ENCODE data around the gene TCFL5.

The TCFL5 gene

DNA sequence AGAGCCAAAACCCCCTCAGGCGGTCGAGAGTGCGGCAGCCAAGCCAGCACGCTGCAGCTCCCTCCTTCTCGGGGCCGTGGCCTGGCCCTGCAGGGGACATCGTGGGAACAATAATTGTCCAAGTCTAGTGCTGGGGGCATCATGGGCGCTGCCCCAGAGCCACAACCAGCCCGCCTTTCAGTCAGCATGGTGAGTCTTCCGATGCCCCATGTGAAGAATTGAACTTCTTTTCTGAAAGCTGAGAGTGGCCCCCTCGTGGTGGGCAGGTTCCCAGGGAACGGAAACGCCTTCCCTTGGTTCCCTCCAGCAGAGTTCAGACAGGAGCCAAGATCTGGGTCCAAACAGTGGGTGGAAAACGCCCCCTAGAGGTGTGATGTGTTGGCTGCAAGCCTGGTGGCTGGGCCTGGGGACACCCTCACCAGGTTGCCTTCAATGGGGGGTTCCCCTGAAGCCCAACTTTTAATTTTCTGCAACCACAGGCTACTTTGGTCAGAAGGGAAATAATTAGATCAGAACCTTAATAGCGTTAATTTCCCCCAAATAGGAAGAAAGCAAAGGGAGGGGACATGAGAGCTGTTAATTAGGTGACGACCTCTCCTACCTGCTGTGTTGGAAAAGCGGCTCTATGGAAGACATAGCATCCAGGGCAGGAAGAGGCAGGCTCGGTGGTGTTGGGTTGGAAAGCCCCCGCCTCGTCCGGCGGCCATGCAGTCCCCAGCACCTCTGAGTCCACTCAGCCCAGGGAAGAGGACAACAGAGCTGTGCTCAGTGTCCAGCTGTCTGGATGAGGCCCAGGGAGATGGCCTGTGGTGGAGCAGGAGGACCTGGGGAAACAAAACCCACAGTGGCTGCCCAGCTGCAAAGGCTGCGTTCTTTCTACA is 70.1 kb downstream of the TCFL5 start:
- Mint-ChIP-seq H3K36me3 (no peaks in the 10 kb centered on the region), H3K27me3 (peaks cover 35% of the 10 kb centered on the region), H3K27ac (peak overlapping the region; percentile 67), H3K9me3 (no peaks in the 10 kb centered on the region), H3K4me3 (no peak overlapping the region), H3K4me1 (peaks cover 38% of the 10 kb centered on the region)
- CTCF ChIA-PET = interaction anchor here (0.6 to 4.9 kb wide), 31 partner anchors 8 to 489 kb away, joined by 3 to 28 read pairs (median 4); partner anchors contain the start of genes ADRM1 and OGFR
- peak; percentile 88 for DNase-seq

Data from activated naive CD4-positive, alpha-beta T cell treated with anti-CD3 and anti-CD28 coated beads, Interleukin-2, amount 10 ng/mL, durations not matched to agents 7 days and 5 days (primary cell).